GM23338 (cell line): Measurements from ENCODE around the gene UBAC2. TPM values are rescaled to one million over a fixed set of nuclear protein-coding genes. Genes with fewer than 3 reads are reported as not detected.

Experiments
- ATAC-seq: fragments of 200-7000 bp; cut with Tn5 transposase; 3 replicates; pipeline ENCODE4 v1.9.1; 2020
- DNase-seq: peaks from one replicate; pipeline ENCODE4 v3.0.0-alpha.2; 2015; ENCODE audit warnings: low spot score
- H2AFZ ChIP-seq: fragments of 200-600 bp; sonication (generic); 2 replicates; pipeline ENCODE4 v1.8.0; 2016; ENCODE audit warnings: antibody characterized with exemption, mild to moderate bottlenecking, moderate library complexity
- H3F3A ChIP-seq: fragments of 200-600 bp; sonication (generic); replicated peaks from 2 replicates; pipeline ENCODE4 v1.8.0; 2017; ENCODE audit warnings: antibody characterized with exemption, mixed run types, low read depth
- H3K27ac ChIP-seq: fragments of 200-600 bp; sonication (generic); 2 replicates; pipeline ENCODE4 v1.6.1; 2016; ENCODE audit warnings: low read depth
- H3K27me3 ChIP-seq: fragments of 200-600 bp; sonication (generic); 2 replicates; pipeline ENCODE4 v1.8.0; 2016; ENCODE audit warnings: mild to moderate bottlenecking, mixed run types, moderate library complexity; ENCODE audit not compliant: insufficient read depth
- H3K36me3 ChIP-seq: fragments of 200-600 bp; sonication (generic); 2 replicates; pipeline ENCODE4 v1.8.0; 2016; ENCODE audit warnings: mild to moderate bottlenecking; ENCODE audit not compliant: insufficient read depth
- H3K4me1 ChIP-seq: fragments of 200-600 bp; sonication (generic); 2 replicates; pipeline ENCODE4 v1.8.0; 2016; ENCODE audit warnings: mild to moderate bottlenecking, moderate library complexity; ENCODE audit not compliant: insufficient read depth
- H3K4me2 ChIP-seq: fragments of 200-600 bp; sonication (generic); 2 replicates; pipeline ENCODE4 v1.7.1; 2017; ENCODE audit warnings: mixed run types
- H3K4me3 ChIP-seq: fragments of 200-600 bp; sonication (generic); 2 replicates; pipeline ENCODE4 v1.6.1; 2016; ENCODE audit warnings: mixed run types
- H3K79me2 ChIP-seq: fragments of 200-600 bp; sonication (generic); replicated peaks from 2 replicates; pipeline ENCODE4 v1.8.0; 2017; ENCODE audit warnings: mild to moderate bottlenecking; ENCODE audit not compliant: insufficient read depth
- H3K9me2 ChIP-seq: fragments of 200-600 bp; sonication (generic); 2 replicates; pipeline ENCODE4 v1.8.0; 2017; ENCODE audit not compliant: insufficient read depth
- H4K20me1 ChIP-seq: fragments of 200-600 bp; sonication (generic); replicated peaks from 2 replicates; pipeline ENCODE4 v1.8.0; 2017; ENCODE audit warnings: mild to moderate bottlenecking; ENCODE audit not compliant: insufficient read depth
- H3K27ac Mint-ChIP-seq: 2 replicates; pipeline ENCODE4 v1.8.0; 2020; ENCODE audit warnings: inconsistent platforms, mild to moderate bottlenecking, moderate library complexity, mixed read lengths
- H3K27me3 Mint-ChIP-seq: 3 replicates; pipeline ENCODE4 v1.8.0; 2022; ENCODE audit warnings: low read depth, mild to moderate bottlenecking, moderate library complexity, mixed read lengths, inconsistent platforms; ENCODE audit not compliant: insufficient read depth, poor library complexity
- H3K36me3 Mint-ChIP-seq: 3 replicates; pipeline ENCODE4 v1.8.0; 2021; ENCODE audit warnings: low read depth, mild to moderate bottlenecking, inconsistent platforms, moderate library complexity, mixed read lengths
- H3K4me1 Mint-ChIP-seq: 3 replicates; pipeline ENCODE4 v1.8.0; 2020; ENCODE audit warnings: mild to moderate bottlenecking, inconsistent platforms, mixed read lengths
- H3K4me3 Mint-ChIP-seq: 3 replicates; pipeline ENCODE4 v1.8.0; 2021; ENCODE audit warnings: moderate library complexity, mild to moderate bottlenecking, inconsistent platforms, mixed read lengths
- H3K9me3 Mint-ChIP-seq: 3 replicates; pipeline ENCODE4 v1.8.0; 2020; ENCODE audit warnings: moderate library complexity, mild to moderate bottlenecking, inconsistent platforms, mixed read lengths
- EZH2 ChIP-seq: fragments of 200-600 bp; sonication (generic); IDR thresholded peaks from one replicate; pipeline ENCODE4 v1.8.0; 2017; ENCODE audit warnings: antibody characterized with exemption, mild to moderate bottlenecking, low read depth; ENCODE audit not compliant: unreplicated experiment
- EZH2phosphoT487 ChIP-seq: fragments of 200-600 bp; sonication (generic); IDR thresholded peaks from one replicate; pipeline ENCODE4 v1.8.1; 2018; ENCODE audit warnings: antibody characterized with exemption; ENCODE audit not compliant: unreplicated experiment
- POLR2AphosphoS5 ChIP-seq: IDR thresholded peaks from 2 replicates; pipeline ENCODE4 v1.6.1; 2016; ENCODE audit warnings: antibody characterized with exemption, low read depth
- ZNF331 ChIP-seq: fragments of 250-450 bp; sonication (Bioruptor Pico); IDR thresholded peaks from 2 replicates; pipeline ENCODE4 v1.5.0; 2020; ENCODE audit warnings: low read depth, mild to moderate bottlenecking, moderate library complexity
- polyA plus RNA-seq: library from polyadenylated mRNA; unstranded; fragments of >200 nt; fragmentation: Nextera tagmentation; extraction: Ambion mirVana; gene quantifications from 2 replicates; pipeline ENCODE4 v1.2.1, GENCODE V29; 2016
- total RNA-seq: library from RNA; depleted of rRNA; stranded (reverse); fragments of >200 nt; shearing (Covaris generic); gene quantifications from 2 replicates; pipeline ENCODE4 v1.2.3, GENCODE V29; 2014
- TF ChIP-seq, protein P1 (sequence below): IDR thresholded peaks from one replicate; pipeline ENCODE4 v1.6.1; 2018; ENCODE audit warnings: antibody characterized with exemption; ENCODE audit not compliant: unreplicated experiment
- TF ChIP-seq, protein P2 (sequence below): fragments of 250-450 bp; sonication (Bioruptor Pico); IDR thresholded peaks from 2 replicates; pipeline ENCODE4 v1.5.0; 2020; ENCODE audit warnings: mild to moderate bottlenecking, moderate library complexity
- TF ChIP-seq, protein P3 (sequence below): IDR thresholded peaks from 2 replicates; pipeline ENCODE4 v1.6.1; 2016; ENCODE audit warnings: antibody characterized with exemption
- TF ChIP-seq, protein P4 (sequence below), 2 experiments: fragments of 200-600 bp in 1 of 2; sonication (generic) in 1 of 2; conservative IDR thresholded peaks; 2 replicates each; pipeline versions ENCODE4 v1.5.1 to v1.6.1; 2016 to 2017; ENCODE audit warnings: antibody characterized with exemption in 2 of 2, low read depth in 2 of 2, mild to moderate bottlenecking in 2 of 2, moderate library complexity in 1 of 2

Gene UBAC2
- total and polyA plus RNA-seq, 2 experiments from 2014 or later = 37.9 to 76.9 TPM

- Histone ChIP-seq H3K36me3 (no peaks in the 10 kb centered on the region), H3K4me1 (0 out of 2 replicates have a peak, but pooled peaks cover 3% of the 10 kb centered on the region), H3K27me3 (no peaks in the 10 kb centered on the region), H4K20me1 (no peaks in the 10 kb centered on the region), H3K9me2 (no peaks in the 10 kb centered on the region), H2AFZ (no peak overlapping the region), H3K4me3 (no peak overlapping the region), H3K4me2 (no peak overlapping the region), H3F3A (no peaks in the 10 kb centered on the region), H3K27ac (no peak overlapping the region), H3K79me2 (no peaks in the 10 kb centered on the region)
- H3K36me3 Mint-ChIP-seq = no peaks in the 10 kb centered on the region; the same call in 2 of the 3 replicates
- H3K27ac Mint-ChIP-seq = no peak overlapping the region
- no peaks in the 10 kb centered on the region for H3K27me3 Mint-ChIP-seq
- DNase-seq = no peak
- no peak for ATAC-seq
- TF ChIP-seq POLR2AphosphoS5 (no peak), ZNF331 (no peak), EZH2phosphoT487 (no peak), EZH2 (no peak)
- TF ChIP-seq, protein P1, sequence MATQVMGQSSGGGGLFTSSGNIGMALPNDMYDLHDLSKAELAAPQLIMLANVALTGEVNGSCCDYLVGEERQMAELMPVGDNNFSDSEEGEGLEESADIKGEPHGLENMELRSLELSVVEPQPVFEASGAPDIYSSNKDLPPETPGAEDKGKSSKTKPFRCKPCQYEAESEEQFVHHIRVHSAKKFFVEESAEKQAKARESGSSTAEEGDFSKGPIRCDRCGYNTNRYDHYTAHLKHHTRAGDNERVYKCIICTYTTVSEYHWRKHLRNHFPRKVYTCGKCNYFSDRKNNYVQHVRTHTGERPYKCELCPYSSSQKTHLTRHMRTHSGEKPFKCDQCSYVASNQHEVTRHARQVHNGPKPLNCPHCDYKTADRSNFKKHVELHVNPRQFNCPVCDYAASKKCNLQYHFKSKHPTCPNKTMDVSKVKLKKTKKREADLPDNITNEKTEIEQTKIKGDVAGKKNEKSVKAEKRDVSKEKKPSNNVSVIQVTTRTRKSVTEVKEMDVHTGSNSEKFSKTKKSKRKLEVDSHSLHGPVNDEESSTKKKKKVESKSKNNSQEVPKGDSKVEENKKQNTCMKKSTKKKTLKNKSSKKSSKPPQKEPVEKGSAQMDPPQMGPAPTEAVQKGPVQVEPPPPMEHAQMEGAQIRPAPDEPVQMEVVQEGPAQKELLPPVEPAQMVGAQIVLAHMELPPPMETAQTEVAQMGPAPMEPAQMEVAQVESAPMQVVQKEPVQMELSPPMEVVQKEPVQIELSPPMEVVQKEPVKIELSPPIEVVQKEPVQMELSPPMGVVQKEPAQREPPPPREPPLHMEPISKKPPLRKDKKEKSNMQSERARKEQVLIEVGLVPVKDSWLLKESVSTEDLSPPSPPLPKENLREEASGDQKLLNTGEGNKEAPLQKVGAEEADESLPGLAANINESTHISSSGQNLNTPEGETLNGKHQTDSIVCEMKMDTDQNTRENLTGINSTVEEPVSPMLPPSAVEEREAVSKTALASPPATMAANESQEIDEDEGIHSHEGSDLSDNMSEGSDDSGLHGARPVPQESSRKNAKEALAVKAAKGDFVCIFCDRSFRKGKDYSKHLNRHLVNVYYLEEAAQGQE = no peak
- TF ChIP-seq, protein P2, sequence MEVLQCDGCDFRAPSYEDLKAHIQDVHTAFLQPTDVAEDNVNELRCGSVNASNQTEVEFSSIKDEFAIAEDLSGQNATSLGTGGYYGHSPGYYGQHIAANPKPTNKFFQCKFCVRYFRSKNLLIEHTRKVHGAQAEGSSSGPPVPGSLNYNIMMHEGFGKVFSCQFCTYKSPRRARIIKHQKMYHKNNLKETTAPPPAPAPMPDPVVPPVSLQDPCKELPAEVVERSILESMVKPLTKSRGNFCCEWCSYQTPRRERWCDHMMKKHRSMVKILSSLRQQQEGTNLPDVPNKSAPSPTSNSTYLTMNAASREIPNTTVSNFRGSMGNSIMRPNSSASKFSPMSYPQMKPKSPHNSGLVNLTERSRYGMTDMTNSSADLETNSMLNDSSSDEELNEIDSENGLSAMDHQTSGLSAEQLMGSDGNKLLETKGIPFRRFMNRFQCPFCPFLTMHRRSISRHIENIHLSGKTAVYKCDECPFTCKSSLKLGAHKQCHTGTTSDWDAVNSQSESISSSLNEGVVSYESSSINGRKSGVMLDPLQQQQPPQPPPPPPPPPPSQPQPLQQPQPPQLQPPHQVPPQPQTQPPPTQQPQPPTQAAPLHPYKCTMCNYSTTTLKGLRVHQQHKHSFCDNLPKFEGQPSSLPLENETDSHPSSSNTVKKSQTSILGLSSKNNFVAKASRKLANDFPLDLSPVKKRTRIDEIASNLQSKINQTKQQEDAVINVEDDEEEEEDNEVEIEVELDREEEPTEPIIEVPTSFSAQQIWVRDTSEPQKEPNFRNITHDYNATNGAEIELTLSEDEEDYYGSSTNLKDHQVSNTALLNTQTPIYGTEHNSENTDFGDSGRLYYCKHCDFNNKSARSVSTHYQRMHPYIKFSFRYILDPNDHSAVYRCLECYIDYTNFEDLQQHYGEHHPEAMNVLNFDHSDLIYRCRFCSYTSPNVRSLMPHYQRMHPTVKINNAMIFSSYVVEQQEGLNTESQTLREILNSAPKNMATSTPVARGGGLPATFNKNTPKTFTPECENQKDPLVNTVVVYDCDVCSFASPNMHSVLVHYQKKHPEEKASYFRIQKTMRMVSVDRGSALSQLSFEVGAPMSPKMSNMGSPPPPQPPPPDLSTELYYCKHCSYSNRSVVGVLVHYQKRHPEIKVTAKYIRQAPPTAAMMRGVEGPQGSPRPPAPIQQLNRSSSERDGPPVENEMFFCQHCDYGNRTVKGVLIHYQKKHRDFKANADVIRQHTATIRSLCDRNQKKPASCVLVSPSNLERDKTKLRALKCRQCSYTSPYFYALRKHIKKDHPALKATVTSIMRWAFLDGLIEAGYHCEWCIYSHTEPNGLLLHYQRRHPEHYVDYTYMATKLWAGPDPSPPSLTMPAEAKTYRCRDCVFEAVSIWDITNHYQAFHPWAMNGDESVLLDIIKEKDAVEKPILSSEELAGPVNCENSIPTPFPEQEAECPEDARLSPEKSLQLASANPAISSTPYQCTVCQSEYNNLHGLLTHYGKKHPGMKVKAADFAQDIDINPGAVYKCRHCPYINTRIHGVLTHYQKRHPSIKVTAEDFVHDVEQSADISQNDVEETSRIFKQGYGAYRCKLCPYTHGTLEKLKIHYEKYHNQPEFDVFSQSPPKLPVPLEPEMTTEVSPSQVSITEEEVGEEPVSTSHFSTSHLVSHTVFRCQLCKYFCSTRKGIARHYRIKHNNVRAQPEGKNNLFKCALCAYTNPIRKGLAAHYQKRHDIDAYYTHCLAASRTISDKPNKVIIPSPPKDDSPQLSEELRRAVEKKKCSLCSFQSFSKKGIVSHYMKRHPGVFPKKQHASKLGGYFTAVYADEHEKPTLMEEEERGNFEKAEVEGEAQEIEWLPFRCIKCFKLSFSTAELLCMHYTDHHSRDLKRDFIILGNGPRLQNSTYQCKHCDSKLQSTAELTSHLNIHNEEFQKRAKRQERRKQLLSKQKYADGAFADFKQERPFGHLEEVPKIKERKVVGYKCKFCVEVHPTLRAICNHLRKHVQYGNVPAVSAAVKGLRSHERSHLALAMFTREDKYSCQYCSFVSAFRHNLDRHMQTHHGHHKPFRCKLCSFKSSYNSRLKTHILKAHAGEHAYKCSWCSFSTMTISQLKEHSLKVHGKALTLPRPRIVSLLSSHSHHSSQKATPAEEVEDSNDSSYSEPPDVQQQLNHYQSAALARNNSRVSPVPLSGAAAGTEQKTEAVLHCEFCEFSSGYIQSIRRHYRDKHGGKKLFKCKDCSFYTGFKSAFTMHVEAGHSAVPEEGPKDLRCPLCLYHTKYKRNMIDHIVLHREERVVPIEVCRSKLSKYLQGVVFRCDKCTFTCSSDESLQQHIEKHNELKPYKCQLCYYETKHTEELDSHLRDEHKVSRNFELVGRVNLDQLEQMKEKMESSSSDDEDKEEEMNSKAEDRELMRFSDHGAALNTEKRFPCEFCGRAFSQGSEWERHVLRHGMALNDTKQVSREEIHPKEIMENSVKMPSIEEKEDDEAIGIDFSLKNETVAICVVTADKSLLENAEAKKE (CRISPR knock-in tag) = no peak
- TF ChIP-seq, protein P3, sequence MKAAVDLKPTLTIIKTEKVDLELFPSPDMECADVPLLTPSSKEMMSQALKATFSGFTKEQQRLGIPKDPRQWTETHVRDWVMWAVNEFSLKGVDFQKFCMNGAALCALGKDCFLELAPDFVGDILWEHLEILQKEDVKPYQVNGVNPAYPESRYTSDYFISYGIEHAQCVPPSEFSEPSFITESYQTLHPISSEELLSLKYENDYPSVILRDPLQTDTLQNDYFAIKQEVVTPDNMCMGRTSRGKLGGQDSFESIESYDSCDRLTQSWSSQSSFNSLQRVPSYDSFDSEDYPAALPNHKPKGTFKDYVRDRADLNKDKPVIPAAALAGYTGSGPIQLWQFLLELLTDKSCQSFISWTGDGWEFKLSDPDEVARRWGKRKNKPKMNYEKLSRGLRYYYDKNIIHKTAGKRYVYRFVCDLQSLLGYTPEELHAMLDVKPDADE = no peak
- TF ChIP-seq, protein P4, sequence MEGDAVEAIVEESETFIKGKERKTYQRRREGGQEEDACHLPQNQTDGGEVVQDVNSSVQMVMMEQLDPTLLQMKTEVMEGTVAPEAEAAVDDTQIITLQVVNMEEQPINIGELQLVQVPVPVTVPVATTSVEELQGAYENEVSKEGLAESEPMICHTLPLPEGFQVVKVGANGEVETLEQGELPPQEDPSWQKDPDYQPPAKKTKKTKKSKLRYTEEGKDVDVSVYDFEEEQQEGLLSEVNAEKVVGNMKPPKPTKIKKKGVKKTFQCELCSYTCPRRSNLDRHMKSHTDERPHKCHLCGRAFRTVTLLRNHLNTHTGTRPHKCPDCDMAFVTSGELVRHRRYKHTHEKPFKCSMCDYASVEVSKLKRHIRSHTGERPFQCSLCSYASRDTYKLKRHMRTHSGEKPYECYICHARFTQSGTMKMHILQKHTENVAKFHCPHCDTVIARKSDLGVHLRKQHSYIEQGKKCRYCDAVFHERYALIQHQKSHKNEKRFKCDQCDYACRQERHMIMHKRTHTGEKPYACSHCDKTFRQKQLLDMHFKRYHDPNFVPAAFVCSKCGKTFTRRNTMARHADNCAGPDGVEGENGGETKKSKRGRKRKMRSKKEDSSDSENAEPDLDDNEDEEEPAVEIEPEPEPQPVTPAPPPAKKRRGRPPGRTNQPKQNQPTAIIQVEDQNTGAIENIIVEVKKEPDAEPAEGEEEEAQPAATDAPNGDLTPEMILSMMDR (conservative IDR thresholded peaks at IDR 0.05; ENCODE audit: low read depth in 2 of 2) = no peak
- peaks cover 10% of the 10 kb centered on the region; the same call in 2 of the 3 replicates for H3K9me3 Mint-ChIP-seq
- no peak overlapping the region for H3K4me3 Mint-ChIP-seq
- peaks cover 11% of the 10 kb centered on the region; the same call in 2 of the 3 replicates for H3K4me1 Mint-ChIP-seq
Observed at GRCh38 chr13:99405966-99406365, 205.3 kb downstream of the UBAC2 start.
